ENCODE data around the gene RAB26.

RAB26 gene

DNA sequence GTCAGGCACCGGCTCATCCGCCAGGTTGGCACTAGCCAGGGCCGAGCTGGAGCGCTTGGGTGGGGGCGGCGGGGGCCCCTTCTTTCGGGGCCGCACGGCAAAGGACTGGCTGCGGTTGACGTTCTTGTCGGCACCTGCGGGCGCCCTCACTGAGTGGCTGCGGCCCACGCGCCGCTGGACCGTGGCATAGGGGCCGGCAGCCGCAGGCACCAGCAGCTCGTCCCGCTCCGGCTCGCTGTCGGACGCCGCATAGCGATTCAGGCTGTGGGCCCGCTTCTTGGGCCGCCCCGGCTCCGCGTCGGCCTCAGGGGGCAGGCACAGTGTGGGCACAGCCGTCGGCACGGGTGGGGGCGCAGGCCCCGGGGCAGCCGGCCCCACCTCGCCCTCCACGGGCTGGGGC lies 32.0 kb downstream of the RAB26 start:
- DNase-seq (ENCODE audit: low read depth): no peak

DNA sequence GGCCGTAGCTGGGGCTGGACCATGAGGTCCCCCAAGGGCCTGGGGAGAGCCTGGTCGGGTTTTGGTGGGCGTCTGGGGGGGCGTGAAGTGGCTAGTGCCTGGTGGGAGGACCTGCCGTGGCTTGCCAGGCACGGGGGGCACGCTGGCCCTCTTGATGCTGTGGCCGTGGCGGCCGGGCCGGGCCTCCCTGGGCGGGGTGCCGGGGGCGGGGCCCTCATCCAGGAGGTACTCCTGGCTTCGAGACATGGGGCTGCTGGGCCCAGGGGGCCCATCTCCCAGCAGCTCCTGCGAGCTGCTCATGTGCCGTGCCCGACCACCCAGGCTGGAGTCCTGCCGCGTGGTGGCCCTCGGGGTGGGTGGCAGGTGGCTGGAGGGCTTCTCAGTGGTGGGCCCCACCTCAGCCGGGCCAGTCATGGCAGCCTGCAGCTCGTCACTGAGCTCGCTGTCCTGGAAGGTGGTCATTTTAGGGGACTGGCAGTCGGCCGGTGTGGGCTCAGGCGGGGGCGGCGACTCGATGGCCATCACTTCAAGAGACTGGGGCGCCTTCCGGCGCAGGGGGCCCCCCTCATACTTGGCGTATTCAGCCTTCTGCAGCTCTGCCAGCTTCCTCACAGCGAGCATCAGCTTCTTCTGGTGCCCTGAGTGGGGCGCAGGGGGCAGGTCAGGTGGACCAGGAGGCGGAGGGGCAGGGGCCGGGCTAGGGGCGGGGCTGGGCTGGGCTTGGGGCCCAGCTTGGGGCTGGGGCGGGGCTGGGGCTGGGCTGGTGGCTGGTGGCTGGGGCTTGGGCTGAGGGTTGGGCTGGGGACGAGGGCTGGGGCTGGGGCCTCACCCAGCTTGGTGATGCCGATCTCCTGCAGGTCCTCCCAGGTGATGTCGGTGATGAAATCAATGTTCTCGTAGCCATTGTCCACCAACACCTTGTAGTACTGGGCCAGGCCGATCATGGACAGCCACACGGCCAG lies 32.8 kb downstream of the RAB26 start:
- no peak for DNase-seq (ENCODE audit: low read depth)

DNA sequence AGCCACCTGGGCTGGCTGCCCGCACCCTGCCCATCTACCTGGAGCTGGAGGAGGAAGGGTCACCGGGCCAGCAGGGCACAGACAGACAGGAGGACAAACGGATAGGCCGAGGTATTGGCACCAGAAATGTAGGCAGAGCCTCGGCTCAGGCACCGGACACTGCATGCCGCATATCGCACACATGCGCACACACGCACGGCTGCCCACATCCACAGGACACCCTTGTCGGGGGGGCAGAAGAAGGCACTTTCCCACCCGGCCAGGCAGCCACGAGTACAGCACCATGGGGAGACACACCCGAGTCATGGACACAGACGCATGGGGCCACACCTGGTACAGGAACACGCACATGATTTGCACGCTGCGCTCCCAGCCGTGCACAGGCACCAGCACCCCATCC lies 33.5 kb downstream of the RAB26 start:
- DNase-seq (ENCODE audit: low read depth): no peak

DNA sequence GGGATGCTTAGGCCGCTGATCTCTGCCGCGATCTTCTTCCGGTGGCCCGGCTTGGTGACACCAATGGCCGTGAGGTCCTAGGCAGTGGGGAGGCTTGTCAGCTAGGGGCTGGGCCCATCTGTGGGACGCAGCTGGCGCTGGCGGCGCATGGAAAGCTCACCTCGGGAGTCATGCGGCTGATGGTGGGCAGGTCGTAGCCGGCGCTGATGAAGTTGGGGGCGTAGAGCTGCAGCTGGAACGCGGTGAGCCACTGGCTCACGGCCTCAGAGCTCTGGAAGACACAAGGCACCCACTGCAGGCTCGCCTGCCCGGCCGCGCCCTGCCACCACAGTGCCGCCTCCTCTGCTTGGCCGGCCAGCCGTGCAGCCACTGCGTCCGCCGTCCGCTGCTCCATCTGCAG lies 35.2 kb downstream of the RAB26 start:
- no peak for DNase-seq (ENCODE audit: low read depth)

DNA sequence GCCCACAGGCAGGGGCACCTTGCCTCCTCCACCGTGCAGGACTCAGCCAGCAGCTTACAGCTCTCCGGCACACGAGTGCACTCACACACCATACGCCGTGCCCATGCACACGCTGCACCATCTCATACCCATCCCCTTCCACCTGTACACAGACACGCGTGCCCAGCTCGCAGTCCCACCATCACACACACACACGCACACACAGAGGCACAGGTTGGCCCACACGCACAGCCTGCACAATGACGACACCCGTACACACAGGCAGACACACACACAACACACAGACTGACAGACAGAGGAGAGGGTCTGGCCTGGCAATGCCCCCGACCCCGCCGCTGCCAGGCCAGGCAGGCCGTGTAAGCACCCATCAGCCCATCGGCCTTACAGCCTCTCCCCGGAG lies 35.9 kb downstream of the RAB26 start:
- DNase-seq (ENCODE audit: low read depth): no peak

DNA sequence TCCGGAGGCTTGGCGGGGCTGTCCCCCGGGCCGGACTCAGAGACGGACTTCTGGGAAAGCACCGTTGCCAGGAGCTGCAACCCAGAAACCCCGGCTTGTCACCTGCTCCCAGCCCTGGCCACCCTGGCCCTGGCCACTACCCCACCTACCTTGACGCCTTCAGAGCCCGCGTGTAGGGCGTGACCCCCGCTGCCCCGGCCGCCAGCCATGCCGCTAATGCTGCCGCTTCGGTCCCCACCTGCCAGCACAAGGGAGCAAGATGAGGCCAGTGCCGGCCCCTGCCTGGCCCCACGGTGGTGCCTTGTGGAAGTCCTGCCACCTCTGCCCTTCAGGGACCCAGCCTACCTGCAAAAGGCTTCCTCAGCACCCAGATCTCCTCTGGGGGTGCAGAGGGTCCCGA lies 36.5 kb downstream of the RAB26 start:
- DNase-seq (ENCODE audit: low read depth): no peak

DNA sequence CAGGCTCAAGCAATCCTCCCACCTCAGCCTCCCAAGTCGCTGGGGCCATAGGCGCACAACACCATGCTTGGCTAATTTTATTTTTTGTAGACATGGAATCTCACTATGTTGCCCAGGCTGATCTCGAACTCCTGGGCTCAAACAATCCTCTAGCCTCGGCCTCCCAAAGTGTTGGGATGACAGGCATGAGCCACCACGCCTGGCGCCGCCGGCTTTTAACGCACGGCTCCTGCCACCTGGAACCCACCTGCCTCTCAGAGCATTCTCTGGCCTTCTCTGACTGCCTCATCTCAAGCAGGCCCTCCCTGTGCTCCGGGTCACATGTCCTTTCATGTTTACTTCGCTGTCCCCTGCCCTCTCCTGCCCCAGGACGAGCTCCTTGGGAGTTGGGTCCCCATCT lies 37.6 kb downstream of the RAB26 start:
- no peak for DNase-seq (ENCODE audit: low read depth)

DNA sequence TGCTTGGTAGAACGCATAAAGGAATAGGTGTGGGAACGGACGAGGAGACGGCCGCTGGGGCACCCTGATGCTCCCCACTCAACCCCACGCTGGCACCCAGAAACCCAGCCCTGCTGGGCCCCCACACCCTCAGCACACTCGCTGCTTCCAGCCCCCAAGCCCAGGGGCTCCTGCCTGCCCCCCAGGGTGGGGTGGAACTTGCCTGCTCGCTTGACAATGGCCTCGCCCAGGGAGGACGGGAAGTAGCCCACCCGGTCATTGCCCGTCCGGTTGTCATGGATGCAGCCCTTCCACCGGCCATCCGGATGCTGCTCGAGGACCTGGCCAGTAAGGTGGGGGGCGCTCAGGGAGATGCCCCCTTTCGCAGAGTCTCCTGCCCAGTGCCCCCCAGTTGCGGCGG lies 38.1 kb downstream of the RAB26 start:
- no peak for DNase-seq (ENCODE audit: low read depth)

DNA sequence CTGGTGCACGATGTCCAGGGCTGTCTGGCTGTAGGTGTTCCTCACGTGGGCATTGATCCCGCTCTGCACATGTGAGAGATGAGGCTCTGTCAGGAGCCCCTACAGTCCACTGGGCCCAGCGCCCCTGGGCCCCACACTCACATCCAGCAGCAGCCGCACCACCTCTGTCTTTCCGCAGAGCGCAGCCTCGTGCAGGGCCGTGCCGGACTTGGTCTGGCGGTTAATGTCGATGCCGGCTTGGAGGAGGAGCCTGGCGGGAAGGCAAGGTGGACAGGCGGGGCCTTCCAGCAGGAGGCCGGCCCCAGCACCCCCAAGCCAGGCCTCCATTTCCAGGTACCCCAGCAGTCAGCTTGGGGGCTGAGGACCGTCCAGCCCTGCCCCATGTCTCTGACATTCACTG lies 38.8 kb downstream of the RAB26 start:
- DNase-seq (ENCODE audit: low read depth): no peak

DNA sequence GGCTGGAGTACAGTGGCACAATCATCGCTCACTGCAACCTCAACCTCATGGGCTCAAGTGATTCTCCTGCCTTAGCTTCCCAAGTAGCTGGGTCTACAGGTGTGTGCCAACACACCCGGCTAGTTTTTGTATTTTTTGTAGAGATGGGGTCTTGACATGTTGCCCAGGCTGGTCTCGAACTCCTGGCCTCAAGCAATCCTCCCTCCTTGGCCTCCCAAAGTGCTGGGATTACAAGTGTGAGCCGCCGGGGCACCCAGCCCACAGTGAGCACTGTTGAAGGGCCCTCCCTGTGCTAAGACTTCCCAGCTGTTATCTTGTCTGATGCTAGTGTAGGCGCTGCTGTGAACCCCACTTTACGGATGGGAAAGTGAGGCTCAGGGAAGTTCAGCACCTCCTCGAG lies 40.0 kb downstream of the RAB26 start:
- no peak for DNase-seq (ENCODE audit: low read depth)

DNA sequence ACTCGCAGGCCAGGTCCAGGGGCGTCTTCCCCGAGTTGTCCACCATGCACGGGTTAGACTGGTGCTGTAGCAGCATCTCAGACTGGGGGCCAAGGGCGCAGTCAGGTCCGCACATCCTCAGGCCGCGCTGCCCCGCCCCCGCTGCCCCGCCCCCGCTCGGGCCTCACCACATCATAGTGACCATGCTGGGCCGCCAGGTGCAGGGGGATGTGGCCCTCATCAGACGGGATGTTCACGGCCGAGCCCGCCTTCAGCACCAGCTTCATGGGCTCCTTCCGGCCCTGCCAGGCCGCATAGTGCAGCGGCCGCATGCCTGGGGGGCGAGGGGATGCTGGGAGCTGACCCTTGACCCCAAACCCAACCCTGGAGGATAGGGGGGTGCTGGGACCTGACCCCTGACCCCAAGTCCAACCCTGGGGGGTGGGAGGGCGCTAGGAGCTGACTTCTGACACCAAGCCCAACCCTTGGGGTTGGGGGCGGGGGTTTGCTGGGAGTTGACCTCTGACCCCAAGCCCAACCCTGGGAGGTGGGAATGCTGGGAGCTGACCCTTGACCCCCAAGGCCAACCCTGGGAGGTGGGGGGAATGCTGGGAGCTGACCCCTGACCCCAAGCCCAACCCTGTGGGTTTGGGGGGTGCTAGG lies 40.9 kb downstream of the RAB26 start:
- no peak for DNase-seq (ENCODE audit: low read depth)

DNA sequence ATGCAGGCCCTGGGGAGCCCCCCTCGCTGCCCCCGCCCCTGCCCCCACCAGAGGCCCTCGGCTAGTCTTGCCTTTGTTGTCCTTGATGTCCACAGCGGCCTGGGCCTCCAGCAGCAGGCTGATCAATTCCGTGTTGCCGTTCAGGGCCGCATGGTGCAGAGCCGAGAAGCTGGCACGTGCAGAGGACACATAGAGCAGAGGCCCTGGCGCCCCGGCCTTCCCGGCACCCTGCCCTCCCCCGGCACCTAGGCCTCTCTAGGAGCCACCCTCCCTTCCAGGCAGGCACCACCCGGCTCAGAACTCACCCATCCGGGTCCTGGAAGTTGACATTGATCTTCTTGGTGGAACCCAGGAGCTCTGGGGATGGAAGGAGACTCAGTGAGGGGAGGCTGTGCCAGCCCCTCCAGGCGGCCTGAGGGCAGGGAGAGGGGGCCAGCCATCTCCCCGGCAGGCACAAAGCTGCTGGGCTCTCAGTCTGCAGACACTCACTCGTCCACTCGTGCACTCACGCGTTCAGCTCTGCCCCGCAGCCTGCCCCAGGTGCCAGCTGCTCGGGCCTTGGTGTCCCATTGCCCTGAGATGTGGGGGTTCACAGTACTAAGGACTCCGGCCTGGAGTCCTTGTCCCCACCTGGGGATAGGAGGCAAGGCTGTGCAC lies 41.7 kb downstream of the RAB26 start:
- DNase-seq (ENCODE audit: low read depth): no peak

DNA sequence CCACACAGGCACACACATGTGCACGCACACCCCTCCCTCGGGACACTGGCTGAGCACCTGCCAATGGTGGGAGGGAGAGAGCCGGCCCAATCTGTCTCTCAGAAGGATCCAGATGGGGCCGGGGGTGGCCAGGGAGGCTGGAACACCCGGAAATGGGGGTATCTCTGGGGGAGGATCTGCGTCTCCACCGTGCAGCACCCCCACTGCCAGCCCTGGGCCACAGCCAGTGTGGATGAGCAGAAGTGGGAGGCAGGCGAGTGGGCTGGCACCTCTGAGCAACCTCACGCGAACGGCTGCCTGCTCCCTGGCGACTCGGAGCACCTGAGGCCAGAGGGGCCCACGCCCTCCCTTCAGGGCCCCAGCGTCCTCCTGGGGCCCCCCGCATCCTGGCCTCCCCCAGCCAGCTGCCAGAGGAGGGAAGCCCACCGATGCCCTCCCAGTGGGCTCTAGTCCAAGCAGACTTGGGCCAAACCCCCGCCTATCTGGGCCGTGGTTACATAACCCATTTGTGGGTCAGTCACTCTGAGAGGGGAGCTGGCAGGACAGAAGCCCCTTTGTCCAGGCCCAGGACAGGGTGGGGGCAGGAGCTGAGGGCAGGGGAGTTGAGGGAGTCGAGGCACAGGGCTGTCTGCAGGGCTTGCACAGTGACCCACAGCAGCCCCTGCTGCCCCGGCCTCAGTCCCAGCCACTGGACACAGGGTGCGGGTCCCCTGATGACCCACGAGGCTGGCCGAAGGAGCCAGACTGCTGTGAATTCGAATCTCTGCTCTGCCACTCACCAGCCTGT lies 42.4 kb downstream of the RAB26 start:
- no peak for DNase-seq (ENCODE audit: low read depth)

DNA sequence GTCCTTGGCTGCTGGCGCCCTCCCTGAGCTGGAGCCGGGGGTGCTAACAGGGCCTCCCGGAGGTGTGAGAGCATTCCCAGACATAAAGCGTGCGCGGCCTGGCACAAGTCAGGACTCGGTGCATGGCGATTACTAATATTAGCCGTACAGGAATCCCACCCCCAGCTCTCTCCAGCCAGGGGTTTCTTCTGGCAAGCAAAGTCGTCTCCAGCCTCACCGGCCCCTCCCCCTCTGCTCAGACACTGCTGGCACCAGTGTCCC lies 43.0 kb downstream of the RAB26 start:
- DNase-seq (ENCODE audit: low read depth): no peak

DNA sequence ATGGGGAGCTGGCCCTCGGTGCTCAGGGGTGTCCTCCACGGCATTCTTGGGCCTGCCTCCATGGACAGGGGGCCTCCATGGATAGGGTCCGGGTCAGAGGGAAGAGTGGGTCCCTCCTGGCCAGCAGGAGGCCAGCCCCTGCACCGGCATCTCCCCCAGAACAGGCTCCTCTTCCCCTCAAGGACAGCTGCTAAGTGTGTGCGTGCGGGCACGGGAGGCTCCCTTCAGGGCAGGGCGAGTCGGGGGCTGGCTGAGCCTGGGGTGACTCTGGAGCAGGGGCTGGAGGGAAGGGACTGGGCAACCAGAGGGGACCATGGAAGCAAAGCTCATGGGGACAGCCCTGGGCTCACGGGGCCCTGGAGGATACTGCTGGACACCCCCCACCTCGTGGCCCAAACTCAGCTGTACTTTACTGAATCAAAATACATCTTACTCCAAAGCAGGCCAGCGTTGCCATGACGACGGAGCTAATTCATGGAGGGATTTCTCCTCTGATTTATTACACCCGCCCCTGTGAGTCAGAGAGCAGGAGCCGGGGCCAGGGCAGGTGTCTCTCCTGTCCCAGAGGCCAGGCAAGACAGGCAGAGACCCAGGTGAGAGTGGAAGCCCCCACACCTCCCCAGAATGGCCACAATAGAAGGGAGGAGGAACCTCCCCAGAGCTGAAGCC lies 45.9 kb downstream of the RAB26 start:
- DNase-seq (ENCODE audit: low read depth): no peak

DNA sequence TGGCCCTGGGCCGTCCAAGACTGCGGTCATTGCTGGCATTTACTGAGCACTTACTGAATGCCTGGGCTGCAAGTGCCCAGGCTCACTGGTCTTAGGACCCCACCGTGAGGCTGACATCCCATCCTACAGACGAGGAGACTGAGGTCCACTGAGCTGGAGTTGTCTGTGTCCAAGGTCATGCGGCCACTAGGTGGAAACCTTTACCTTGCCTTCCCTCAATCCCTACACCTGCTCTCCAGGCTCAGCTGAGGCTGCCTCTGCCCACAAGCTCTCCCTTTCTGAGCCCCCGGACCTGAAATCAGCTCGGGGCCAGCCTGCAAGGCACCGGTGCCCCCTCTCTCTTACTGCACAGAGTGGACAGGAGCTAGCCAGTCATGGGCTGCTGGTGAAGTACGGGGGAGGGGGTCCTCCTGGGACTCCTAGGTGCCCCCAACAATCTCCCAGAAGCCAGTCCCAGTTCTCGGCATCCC lies 46.5 kb downstream of the RAB26 start:
- peak; percentile 26 for DNase-seq (ENCODE audit: low read depth)

DNA sequence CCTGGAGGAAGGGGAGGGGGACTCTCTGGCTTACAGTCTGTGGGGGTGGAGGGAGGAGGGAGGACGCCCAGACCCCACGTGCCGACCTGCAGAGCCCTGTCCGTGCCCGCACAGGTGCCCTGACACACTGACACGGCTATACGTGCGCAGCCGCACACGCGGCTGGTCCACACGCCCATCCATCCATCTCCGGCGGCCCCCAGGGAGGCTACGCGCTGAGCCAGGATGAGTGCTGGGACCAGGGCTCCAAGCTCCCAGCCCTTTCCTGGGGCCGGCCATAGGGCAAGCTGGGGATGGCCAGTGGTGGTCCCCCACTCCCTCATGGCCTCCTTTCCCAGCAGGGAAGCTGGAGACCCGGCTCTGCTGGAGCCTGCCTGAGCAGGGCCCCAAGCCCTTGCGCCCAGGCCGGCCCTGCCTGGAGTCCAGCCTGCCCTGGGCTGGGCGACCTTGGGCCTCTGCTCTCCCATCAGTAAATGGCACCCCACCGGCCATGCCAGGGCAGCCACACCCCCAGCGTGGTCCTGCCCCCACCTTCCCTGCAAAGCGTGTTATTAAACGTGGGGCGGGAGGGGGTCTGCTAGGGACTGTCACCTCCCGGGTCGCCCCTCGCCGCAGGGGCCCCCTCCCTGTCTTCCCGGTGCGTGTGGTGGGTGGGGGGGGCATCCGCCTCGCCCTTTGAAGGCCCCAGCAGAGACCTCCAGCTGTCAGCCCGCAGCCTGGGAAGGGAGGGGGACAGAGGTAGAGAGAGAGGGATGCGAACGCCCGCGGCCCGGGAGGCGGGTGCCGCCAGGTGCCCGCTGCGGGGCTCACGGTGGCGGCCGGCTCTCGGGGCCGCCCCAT lies 47.1 kb downstream of the RAB26 start:
- DNase-seq (ENCODE audit: low read depth): no peak

DNA sequence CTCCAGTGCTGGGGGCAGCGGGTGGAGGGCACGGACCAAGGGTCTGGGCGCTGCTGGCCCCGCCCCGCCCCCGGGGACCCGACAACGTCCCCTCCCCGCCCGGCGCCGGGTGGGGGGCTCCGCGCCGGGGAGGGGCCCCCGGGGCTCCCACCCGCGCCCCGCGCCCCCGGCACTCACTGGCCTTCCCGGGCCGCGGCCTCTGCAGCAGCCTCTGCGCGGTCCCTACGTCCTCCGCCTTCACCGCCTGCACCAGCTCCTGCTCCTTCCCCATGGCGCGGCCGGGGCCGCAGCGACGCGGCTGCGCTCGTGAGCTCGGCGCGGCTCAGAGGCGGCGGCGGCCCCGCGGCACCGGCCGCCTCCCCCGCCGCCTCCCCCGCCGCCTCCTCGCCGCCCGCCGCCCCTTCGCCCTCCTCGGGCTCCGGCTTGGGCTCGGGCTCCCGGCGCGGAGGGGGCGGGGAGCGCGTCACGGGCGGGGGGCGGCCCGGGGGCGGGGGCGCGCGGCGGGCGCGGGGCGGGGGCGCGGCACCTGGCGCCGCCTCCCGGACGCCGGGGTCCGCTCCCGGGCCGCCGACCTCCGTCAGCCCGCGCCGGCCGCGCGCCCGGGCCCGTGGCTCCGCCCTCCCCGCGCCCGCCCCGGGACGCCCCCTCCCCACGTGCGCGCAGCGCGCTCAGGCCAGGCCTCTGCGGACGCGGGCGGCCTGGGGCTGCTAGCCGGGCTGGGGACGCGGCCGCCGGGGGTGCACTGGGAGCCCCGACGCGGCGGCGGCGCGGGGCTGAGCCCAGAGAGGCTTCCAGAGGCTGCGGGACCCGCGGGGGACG lies 47.9 kb downstream of the RAB26 start, which contains the start of gene CASKIN1:
CASKIN1 (minus strand) TSS at position 444 of the 819 bp plus-strand sequence; CDS start at position 271, 173 bp downstream.
- no peak for DNase-seq (ENCODE audit: low read depth)

DNA sequence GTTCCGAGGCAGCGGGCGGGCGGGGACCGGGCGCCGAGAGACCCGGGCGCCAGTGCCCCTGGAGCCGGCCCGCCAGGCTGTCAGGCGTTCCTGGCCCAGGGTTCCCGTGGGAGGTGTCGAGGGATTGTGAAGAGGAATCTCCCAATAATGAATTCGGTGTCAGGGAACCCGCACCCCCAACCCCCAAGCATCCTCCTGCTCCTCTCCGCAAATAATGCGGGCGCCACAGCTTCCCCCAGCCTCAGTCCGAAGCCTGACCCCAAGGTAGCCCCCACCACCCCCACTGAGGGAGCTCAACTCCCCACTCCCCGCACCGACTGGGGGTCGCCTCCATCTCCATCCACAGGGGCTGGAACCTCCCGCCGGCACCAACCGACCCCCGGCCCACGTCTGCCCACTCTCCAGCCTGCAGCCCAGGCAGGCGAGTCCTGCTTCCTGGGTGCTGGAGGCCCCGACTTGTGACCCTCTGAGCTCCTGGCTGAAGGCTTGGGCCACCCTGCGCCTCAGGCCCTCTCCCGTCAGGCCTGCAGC lies 48.6 kb downstream of the RAB26 start:
- no peak for DNase-seq (ENCODE audit: low read depth)

DNA sequence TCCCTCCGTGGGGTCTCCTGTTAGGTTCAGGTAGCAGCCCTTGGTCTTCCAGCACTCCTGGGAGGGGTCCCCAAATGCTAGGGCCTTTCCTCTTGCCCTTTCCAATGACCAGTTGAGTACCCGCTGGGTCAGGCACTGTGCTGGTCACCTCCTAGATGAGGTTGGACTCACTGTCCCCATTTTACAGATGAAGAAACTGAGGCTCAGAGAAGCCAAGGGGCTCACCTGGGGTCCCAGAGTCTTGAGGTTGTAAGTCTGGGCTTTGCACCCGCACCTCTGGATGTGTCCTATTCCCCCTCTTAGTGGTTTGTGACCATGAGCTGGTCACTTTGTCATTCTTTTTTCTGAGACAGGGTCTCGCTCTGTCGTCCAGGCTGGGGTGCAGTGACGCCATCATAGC lies 49.3 kb downstream of the RAB26 start:
- DNase-seq (ENCODE audit: low read depth): no peak

Data from activated T-helper 9 cell treated with anti-CD3 and anti-CD28 coated beads, Interleukin-2, amount 50 U/mL, for 16 hours (primary cell).